Stimulated activated CD4-positive, alpha-beta T cell treated with anti-CD3 and anti-CD28 coated beads, Interleukin-1b, Interleukin-23, amount 100 ng/mL, for 4 hours (primary cell): ENCODE results near the gene CTSO.
A peak's percentile ranks its signal among the peaks of the same experiment; 100 is the strongest.

Source experiments
- DNase-seq, 2 donors: peaks; one replicate each; pipeline ENCODE4 v3.0.0-alpha.2; 2020; ENCODE audit warnings: low read depth in 2 of 2

Gene CTSO, protein sequence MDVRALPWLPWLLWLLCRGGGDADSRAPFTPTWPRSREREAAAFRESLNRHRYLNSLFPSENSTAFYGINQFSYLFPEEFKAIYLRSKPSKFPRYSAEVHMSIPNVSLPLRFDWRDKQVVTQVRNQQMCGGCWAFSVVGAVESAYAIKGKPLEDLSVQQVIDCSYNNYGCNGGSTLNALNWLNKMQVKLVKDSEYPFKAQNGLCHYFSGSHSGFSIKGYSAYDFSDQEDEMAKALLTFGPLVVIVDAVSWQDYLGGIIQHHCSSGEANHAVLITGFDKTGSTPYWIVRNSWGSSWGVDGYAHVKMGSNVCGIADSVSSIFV

GRCh38 chr4:155953151-155954117, at the start of gene CTSO:
Gene CTSO, minus strand, starts transcription at chr4:155953866. Its CDS starts 19 bp downstream, at chr4:155953847.
- DNase-seq, result peak; percentile 57 to 60

DNA sequence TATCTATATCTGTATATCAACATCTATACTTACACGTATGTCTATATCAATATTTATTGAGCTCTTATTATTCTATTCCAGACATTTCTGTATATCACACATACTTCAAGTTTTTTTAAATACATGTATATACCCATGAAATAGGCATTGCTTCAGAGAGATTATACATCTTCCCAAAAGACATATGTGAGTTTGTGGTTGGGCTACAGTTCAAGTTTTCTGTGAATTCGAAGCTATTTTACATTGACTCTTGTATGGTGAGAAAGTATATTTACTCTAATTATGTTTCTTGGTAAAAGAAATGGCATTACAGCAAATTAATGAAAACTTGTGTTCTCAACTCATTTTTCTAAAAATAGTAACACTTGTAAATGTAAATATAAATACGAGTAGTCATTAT, 46.8 kb upstream of the CTSO start:
- DNase-seq, result no peak

DNA sequence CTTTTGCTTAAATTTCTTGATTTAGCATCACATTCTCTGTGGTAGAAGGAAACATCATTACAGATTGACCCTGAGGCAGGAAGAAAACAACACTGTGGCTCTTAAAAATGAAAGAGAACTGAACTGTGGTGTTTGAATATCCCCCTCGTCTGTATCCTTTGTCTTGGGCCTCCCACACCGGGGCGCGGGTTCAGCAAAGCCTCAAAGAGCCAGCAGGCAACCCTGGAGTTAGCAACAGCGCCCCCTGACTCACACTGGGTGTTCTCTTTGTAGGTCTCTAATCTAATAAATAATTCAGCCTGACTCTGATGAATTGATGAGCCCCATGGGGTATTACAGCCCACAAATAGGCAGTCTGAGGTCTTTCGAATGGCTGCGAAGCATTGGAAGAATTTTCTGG, 46.1 kb upstream of the CTSO start:
- no peak for DNase-seq

GRCh38 chr4:155995069-155995468, 41.4 kb upstream of the CTSO start:
- no peak for DNase-seq

GRCh38 chr4:155984106-155984797, 30.6 kb upstream of the CTSO start:
- no peak for DNase-seq

DNA sequence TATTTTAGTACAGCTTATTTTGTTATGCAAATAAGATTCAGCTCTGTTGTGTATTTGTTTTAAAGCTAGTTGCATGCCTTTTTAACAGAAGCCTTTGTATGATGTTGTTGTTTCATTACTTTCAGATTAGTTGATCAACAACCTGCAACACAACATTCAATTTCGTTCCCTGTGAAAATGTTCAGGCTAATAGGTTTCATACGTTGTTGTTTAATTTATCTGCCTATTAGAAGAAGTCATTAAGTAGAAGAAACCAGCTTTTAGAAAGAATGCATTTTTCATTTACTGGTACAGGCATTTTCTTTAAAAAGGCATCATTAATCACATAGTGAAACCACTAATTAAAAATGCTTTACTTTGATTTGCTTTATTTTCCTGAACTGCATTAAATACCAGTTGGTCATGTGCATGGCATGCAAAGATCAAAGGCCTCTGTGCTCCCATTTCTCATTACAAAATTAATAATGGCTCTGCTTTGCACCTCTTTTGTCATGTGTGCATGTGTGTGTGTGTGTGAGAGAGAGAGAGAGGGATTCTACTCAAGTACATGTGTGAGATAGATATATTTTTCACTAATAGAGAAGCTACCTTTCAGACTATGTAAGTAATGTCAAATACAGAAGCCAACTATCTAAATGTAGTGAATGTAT, 29.2 kb upstream of the CTSO start:
- DNase-seq, result no peak

DNA sequence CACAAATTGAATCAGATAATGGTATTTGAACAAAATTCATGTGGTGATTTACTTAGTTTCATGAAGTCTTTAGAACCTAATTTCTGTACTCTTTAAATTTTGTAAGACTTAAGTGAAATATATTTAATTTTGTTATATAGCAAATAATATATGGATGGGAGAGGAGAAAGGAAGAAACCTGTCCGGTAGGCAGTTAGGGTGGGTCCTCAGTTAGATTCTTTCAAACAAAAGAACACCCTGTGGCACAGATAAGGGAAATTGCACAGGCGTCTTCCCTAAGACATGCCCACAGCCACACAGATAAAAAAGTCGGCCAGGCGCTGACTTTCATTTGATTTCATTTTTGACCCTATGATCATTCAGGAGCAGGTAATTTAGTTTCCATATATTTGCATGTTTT, 25.1 kb upstream of the CTSO start:
- no peak for DNase-seq

DNA sequence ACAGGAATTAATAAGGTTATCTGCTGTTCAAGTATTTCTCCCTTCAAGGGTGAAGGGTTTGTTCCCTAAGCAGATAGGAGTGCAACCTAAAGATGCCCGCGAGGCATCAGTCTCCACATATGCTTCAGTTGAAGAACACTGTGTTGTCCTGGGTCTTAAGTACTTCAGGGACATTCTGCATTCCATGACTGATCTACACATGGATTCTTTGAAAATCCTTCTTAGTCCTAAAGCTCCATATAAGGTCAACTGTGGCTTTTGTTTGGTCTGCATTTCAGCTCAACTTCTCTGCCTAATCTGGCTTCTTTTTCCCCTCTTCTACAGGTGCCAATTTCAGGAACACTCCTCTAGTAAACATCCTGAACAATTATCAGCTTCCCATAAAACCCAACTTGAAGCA, 21.8 kb upstream of the CTSO start:
- no peak for DNase-seq

- DNase-seq, result no peak
These were observed 21.3 kb upstream of the CTSO start for GRCh38 chr4:155974996-155975395.

DNA sequence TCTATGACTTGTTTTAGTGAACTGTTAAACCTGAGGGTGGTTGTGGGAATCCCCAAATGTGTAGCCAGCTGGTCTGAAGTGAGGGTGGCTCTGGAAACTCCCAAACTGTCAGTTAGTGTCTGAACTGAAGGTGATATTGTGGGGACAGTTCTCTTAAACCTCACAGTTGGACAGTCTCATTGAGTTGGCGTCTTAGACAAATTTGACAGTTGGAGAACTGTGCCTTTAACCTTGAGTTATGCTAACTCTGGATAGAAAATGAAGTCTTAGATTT, 20.7 kb upstream of the CTSO start:
- no peak for DNase-seq

- no peak for DNase-seq
These were observed 20.2 kb upstream of the CTSO start for GRCh38 chr4:155973639-155974475.

DNA sequence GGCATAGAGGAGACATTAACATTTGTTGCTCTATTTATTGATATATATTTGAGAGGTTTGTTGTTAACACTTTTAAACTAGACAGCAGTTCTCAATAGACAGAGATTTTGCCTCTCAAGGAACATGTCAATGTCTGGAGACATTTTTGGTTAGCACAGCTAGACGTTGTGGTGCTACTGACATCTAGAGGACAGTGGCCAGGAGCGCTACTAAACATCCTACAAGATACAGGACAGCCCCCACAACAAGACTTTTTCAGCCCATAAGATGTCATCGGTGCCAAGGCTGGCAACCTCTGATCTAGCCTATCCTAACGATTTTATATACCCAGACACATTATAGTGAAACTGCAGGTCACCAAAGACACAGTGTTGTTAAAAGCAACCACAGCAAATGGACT, 18.4 kb upstream of the CTSO start:
- DNase-seq, result no peak

- no peak for DNase-seq
These were observed 13.2 kb upstream of the CTSO start for GRCh38 chr4:155966731-155967395.

DNA sequence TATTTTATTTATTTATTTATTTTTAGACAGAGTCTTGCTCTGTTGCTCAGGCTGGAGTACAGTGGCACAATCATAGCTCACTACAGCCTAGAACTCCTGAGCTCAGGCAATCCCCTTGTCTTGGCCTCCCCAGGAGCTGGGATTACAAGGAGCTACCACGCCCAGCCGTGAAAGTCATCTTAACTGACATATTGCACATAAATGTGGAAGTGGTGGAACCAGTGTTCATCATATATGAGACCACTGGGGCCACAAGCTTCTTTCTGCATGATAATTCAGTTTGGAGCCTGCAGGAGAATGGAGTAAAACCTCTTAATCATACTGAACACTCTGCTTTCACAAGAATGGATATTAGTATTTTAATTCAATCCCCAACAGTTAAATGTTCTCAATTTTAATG, 12.5 kb upstream of the CTSO start:
- DNase-seq, result no peak

DNA sequence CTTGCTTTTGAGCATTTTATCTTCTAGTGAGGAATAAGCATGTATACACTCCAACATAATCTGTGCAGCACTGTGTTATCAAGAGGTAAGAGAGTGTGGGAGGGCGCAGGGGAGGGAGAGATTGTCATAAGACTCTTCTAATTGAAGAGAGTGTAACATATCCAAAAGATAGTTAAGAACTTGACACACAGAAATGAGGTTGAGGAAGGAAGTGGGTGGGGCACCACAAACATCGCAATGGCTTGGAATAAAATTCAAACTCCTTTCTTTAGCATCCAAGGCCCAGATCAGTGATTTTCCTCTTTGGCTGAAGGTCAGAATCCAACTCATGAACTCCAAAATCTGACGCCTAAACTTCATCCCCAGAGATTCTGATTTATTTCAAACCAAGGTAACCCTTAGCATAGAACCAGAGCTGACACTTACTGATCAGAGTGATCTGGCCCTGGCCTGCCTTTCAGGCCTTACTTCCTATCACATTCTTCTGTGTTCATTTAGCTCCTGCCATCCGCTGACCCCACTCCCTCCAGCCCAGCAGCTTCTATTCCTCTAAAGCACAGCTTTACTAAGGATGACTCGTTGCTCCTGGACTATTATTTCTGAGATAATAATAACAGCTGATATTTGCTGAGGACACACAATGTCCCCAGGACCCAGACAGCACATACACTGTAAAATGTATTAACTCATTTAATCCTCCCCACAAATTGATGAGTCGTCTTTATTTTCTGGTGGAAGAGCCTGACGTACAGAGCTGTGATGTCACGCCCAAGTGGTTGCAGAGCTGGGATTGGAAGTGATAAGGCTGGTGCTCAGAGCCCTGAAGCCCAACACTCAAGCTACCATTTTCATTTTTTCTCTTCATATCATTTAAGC, 10.6 kb upstream of the CTSO start:
- DNase-seq, result no peak

DNA sequence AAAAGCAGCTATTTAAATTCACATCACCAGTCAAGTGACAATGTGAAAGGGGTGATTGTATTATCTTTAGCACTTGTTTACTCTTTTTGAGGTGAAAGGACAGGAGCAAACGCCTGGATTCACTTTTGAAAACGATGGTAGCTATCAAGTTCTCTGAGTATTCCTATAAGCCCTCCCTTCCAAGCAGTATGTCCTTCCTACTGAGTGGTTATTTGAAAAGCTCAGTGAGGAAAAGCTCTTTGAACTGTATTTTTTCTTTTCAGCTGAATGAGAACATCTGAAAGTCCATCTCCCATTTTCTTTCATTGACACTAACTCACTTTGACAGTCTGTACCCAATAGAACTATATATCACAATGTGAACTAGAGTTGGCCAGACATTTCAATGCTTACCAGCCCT, 9.1 kb upstream of the CTSO start:
- no peak for DNase-seq

- DNase-seq, result no peak
These were observed 7.9 kb upstream of the CTSO start for GRCh38 chr4:155961575-155961974.

DNA sequence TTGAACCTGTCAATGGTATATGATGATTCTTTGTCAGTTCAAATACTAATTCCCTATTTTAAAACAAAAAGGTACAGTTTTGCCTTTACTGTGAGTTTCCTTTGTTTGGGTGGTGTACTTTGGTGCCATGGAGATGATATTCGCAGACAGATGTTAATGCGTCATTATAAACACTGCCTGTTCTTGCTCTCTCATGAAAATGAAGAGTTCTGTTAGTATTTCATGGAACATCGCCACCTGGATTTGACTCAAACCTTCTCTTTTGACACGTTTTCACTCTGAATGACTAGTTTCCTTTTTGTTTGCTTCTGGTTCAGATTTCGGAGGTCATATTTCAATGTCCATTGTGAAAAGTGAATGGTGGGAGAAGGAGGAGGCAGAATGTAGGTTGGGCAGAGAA, 6.9 kb upstream of the CTSO start:
- DNase-seq, result no peak

- no peak for DNase-seq
These were observed 5.8 kb upstream of the CTSO start for GRCh38 chr4:155959417-155959816.

- DNase-seq, result no peak
These were observed 2.8 kb upstream of the CTSO start for GRCh38 chr4:155956461-155956860.
